ENCODE data around the gene PDE4B.

DNA sequence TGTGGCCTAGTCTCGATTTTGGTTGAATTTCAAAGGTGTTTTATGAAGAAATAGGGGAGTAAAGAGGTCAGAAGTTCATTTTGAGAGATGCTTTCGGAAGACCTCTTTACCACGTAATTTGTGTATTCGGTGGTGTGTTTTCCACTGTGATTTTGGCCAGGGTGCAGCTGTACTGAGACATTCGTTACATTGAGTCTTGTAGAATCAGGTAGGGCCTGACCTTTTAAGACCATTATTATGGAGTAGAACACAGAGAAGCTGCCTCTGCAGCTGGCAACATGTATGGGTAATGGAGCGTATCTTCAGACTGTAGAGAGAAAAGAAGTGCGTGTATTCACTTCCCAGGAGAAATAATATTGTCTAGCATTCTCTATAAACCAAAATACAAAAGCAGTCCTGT lies 326.5 kb downstream of the PDE4B start:
- TF ChIP-seq, protein P1, sequence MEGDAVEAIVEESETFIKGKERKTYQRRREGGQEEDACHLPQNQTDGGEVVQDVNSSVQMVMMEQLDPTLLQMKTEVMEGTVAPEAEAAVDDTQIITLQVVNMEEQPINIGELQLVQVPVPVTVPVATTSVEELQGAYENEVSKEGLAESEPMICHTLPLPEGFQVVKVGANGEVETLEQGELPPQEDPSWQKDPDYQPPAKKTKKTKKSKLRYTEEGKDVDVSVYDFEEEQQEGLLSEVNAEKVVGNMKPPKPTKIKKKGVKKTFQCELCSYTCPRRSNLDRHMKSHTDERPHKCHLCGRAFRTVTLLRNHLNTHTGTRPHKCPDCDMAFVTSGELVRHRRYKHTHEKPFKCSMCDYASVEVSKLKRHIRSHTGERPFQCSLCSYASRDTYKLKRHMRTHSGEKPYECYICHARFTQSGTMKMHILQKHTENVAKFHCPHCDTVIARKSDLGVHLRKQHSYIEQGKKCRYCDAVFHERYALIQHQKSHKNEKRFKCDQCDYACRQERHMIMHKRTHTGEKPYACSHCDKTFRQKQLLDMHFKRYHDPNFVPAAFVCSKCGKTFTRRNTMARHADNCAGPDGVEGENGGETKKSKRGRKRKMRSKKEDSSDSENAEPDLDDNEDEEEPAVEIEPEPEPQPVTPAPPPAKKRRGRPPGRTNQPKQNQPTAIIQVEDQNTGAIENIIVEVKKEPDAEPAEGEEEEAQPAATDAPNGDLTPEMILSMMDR (IDR thresholded peaks at IDR 0.05), result no peak
- TF ChIP-seq EP300 (IDR thresholded peaks at IDR 0.05), result no peak
